Activated B cell treated with CpG ODN at 0.5 μM for 24 hours (primary cell): ENCODE results near the gene HSD17B14. TPM values are rescaled to one million over a fixed set of nuclear protein-coding genes. Genes with fewer than 3 reads are reported as not detected.
"Not testable (repeated sequence)": the region's sequence is repeated elsewhere in the genome, so short reads cannot be mapped to it uniquely, and the experiment has no call there.

Experiments
- ATAC-seq: fragments of 200-7000 bp; cut with Tn5 transposase; one replicate; pipeline ENCODE4 v1.10.0; 2021; ENCODE audit warnings: low read depth, mild to moderate bottlenecking, moderate library complexity
- CTCF ChIA-PET: fragments of 350-600 bp; sonication (Branson Sonifier 250); formaldehyde crosslinking; loops from one replicate; lab custom pipeline; 2021; ENCODE audit warnings: antibody characterized with exemption; lab: Charles Lee
- POLR2A ChIA-PET: fragments of 350-600 bp; sonication (Branson Sonifier 250); formaldehyde crosslinking; loops from one replicate; lab custom pipeline; 2021; ENCODE audit warnings: antibody characterized with exemption; lab: Charles Lee
- DNase-seq: peaks from one replicate; pipeline ENCODE4 v3.0.0; 2022
- H3K27ac Mint-ChIP-seq: one replicate; pipeline ENCODE4 v1.8.0; 2020; ENCODE audit warnings: mixed read lengths
- H3K27me3 Mint-ChIP-seq: one replicate; pipeline ENCODE4 v1.8.0; 2021; ENCODE audit warnings: mixed read lengths
- H3K36me3 Mint-ChIP-seq: one replicate; pipeline ENCODE4 v1.8.0; 2021; ENCODE audit warnings: low read depth, mixed read lengths
- H3K4me1 Mint-ChIP-seq: one replicate; pipeline ENCODE4 v1.8.0; 2021; ENCODE audit warnings: mixed read lengths
- H3K4me3 Mint-ChIP-seq: one replicate; pipeline ENCODE4 v1.8.0; 2020; ENCODE audit warnings: mild to moderate bottlenecking, mixed read lengths
- H3K9me3 Mint-ChIP-seq: one replicate; pipeline ENCODE4 v1.8.0; 2020; ENCODE audit warnings: mixed read lengths
- intact Hi-C: fragments of 100-400 bp; cut with micrococcal nuclease; formaldehyde crosslinking; loops from one replicate; pipeline ENCODE4 v1.15.1; 2024
- total RNA-seq: library from RNA; stranded (reverse); gene quantifications from 2 replicates; pipeline ENCODE4 v1.2.3, GENCODE V29; 2022
- TF ChIP-seq, protein P1 (sequence below): fragments of 200-600 bp; IDR thresholded peaks from one replicate; pipeline ENCODE4 v1.8.0; 2022; ENCODE audit warnings: antibody characterized with exemption, mild to moderate bottlenecking

HSD17B14 gene
- 2.6 and 2.8 TPM in 2 replicates for total RNA-seq

DNA sequence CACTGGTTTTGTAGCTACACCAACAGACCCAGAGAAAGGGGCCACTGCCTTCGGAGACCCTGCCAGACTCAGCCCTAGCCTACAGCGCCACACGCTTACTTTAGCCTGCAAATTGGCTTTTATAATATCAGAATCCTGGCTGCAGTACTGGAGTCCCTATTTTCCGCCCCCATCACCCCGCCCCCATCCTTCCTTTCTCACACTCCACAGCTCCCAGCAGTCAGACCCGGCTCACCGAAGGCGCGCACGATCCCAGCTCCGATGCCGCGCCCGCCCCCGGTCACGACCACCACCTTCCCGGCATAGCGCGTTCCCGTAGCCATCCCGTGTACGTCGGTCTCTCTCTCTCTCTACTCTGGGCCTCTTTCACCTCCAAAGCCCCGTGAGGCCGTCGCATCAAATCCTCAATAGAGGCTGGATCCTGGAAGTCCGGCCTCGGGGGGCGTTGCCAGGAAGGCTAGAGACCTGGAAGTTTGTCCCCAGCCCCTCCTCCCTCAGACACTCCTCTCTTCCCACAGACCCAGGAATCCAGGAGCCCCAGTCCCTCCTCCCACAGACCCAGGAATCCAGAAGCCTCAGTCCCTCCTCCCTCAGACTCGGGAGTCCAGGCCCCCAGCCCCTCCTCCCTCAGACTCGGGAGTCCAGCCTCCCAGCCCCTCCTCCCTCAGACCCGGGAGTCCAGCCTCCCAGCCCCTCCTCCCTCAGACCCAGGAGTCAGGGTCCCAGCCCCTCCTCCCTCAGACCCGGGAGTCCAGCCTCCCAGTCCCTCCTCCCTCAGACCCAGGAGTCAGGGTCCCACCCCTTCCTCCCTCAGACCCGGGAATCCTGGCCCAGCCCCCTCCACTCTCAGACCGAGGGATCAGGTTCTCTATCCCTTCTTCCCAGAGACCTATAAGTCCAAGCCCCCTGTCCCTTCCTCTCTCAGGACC lies at the start of gene HSD17B14:
Gene HSD17B14, minus strand, starts transcription at position 403 of the 929 bp plus-strand sequence. Its CDS starts 80 bp downstream, at position 323.
- ATAC-seq (peak; percentile 15), DNase-seq (no peak)
- ChIA-PET CTCF (interaction anchor here (0.8 to 12.1 kb wide), 10 partner anchors 8 to 191 kb away, joined by 3 to 272 read pairs (median 4); partner anchors contain the start of gene CA11), POLR2A (interaction anchor here (0.5 to 3.7 kb wide), 17 partner anchors 16 to 1549 kb away, joined by 3 to 34 read pairs (median 6); partner anchors contain the start of genes BCAT2, CA11, GYS1 and PPP1R15A)
- Mint-ChIP-seq H3K36me3 (peaks cover 2% of the 10 kb centered on the region), H3K4me1 (peaks cover 26% of the 10 kb centered on the region), H3K4me3 (peak within 1 kb of the TSS; percentile 88), H3K27me3 (no peaks in the 10 kb centered on the region), H3K27ac (peak within 1 kb of the TSS; percentile 75), H3K9me3 (no peaks in the 10 kb centered on the region)
- intact Hi-C loops, result loop anchor here (10.0 kb wide), 1 partner anchor 322 kb away; the partner anchor contains the start of gene LMTK3
- TF ChIP-seq, protein P1, sequence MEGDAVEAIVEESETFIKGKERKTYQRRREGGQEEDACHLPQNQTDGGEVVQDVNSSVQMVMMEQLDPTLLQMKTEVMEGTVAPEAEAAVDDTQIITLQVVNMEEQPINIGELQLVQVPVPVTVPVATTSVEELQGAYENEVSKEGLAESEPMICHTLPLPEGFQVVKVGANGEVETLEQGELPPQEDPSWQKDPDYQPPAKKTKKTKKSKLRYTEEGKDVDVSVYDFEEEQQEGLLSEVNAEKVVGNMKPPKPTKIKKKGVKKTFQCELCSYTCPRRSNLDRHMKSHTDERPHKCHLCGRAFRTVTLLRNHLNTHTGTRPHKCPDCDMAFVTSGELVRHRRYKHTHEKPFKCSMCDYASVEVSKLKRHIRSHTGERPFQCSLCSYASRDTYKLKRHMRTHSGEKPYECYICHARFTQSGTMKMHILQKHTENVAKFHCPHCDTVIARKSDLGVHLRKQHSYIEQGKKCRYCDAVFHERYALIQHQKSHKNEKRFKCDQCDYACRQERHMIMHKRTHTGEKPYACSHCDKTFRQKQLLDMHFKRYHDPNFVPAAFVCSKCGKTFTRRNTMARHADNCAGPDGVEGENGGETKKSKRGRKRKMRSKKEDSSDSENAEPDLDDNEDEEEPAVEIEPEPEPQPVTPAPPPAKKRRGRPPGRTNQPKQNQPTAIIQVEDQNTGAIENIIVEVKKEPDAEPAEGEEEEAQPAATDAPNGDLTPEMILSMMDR, result no peak

DNA sequence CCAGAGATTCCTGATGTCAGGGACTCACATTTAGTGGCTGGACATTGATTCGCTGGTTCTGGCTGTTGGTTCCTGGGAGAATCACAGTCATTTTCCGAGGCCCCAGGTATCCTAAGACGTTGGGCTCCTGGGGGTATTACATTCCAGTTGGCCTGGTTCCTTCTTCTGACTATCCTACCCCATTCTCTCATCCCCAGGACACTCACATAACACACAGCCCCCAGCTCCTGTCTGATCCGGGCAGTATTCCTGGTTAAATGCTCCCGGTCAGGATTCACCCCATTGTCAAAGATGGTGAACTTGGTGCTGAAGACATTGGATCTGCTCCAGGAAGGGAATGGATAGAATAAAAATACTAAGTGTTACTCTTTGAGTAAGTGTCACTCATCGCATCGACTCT lies 47.4 kb upstream of the HSD17B14 start:
- Mint-ChIP-seq H3K27ac (no peak overlapping the region), H3K9me3 (peaks cover 3% of the 10 kb centered on the region), H3K4me3 (no peak overlapping the region), H3K36me3 (peaks cover 6% of the 10 kb centered on the region), H3K27me3 (no peaks in the 10 kb centered on the region), H3K4me1 (peaks cover 7% of the 10 kb centered on the region)
- intact Hi-C loops, result no loop called here
- ATAC-seq (no peak), DNase-seq (no peak)
- TF ChIP-seq, protein P1, result no peak
- ChIA-PET CTCF (no interaction called here), POLR2A (interaction anchor here (0.7 kb wide), 1 partner anchor 554 kb away, joined by 3 read pairs; no protein-coding TSS in a partner anchor)

DNA sequence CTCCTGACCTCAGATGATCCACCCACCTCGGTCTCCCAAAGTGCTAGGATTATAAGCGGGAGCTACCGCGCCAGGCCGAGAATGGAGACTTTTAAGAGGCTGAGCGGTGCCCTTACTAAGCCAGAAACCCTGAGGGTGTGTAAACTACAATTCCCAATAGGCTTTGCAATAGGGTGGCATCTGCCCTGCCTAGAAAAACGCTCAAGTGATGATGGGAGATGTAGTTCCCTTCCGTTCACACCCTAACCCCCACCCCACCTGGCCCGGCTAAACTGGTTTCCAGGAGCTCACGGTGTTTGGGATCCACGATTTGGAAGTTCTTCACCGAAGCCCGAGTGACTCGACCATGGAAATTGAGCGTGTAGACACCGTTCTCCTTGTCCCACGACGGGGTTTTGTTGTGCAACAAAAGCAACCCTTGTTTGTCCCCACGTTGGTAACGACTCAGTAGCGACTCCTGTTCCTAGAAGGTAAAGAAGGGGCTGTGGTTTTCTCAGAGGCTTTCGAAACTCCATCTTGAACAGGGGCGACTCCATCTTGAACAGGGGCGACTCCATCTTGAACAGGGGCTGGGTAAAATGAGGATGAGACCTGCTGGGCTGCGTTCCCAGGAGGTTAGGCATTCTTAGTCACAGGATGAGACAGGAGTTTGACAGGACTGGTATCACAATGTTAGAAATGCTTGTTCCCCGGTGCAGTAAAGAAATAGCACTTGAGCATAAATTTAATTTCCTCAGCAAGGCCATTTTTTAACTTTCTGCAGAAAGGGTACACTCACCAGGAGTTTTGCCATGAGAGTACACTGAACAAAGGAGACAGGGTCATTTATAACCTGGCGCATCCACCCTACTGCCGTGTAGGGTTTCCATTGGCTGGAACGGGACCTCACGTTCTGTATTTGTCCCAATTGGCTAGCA lies 45.7 kb upstream of the HSD17B14 start:
- POLR2A ChIA-PET, result interaction anchor here (0.6 to 2.8 kb wide), 5 partner anchors 9 to 72 kb away, joined by 4 to 36 read pairs (median 9); partner anchors contain the start of genes BAX, NUCB1, PPP1R15A and TULP2

DNA sequence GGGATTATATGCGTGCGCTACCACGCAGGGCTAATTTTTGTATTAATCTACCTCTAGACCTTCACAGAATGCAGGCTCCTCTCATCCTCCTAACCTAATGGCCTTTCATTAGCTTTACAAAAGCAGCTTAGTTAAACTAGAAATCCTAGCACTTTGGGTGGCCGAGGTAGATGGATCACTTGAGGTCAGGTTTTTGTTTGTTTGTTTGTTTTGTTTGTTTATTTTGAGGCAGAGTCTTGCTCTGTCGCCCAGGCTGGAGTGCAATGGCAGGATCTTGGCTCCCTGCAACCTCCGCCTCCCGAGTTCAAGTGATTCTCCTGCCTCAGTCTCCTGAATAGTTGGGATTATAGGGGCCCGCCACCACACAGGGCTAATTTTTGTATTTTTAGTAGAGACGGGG lies 43.4 kb upstream of the HSD17B14 start:
- ATAC-seq, H3K27me3 Mint-ChIP-seq, H3K4me3 Mint-ChIP-seq, CTCF ChIA-PET, H3K9me3 Mint-ChIP-seq, H3K27ac Mint-ChIP-seq, DNase-seq: not testable (repeated sequence)
- Mint-ChIP-seq H3K4me1 (peaks cover 37% of the 10 kb centered on the region), H3K36me3 (peaks cover 41% of the 10 kb centered on the region)
- intact Hi-C loops, result loop anchor here (10.0 kb wide), 2 partner anchors 575 to 615 kb away; partner anchors contain the start of genes ALDH16A1, PIH1D1 and RPS11
- POLR2A ChIA-PET, result interaction anchor here (0.6 to 2.8 kb wide), 5 partner anchors 12 to 154 kb away, joined by 5 to 36 read pairs (median 9); partner anchors contain the start of genes BAX, NUCB1 and TULP2

More for the DNA sequence above, 45.7 kb upstream of the HSD17B14 start:
- ATAC-seq (peak; percentile 71), DNase-seq (no peak)
- H3K9me3 Mint-ChIP-seq, result peaks cover 3% of the 10 kb centered on the region
- intact Hi-C loops, result no loop called here
- H3K27me3 Mint-ChIP-seq, result no peaks in the 10 kb centered on the region
- peaks cover 19% of the 10 kb centered on the region for H3K4me1 Mint-ChIP-seq
- H3K27ac Mint-ChIP-seq, result peak overlapping the region; percentile 41
- H3K4me3 Mint-ChIP-seq, result no peak overlapping the region
- peaks cover 22% of the 10 kb centered on the region for H3K36me3 Mint-ChIP-seq
- CTCF ChIA-PET, result interaction anchor here (1.3 kb wide), 1 partner anchor 89 kb away, joined by 3 read pairs; no protein-coding TSS in a partner anchor
- TF ChIP-seq, protein P1, result no peak
